ENCODE data around the gene CCDC82. TPM values are rescaled to one million over a fixed set of nuclear protein-coding genes. Genes with fewer than 3 reads are reported as not detected.

CCDC82 gene
- total RNA-seq, 2 experiments from 2014 or later, result 22.2 to 43.6 TPM

- H4K20me1 ChIP-seq (ENCODE audit: insufficient read depth, low read length), result no peaks in the 10 kb centered on the region
These were observed 47.4 kb downstream of the CCDC82 start for GRCh38 chr11:96342014-96342960.

GRCh38 chr11:96341211-96342013 lies 48.3 kb downstream of the CCDC82 start:
- no peak for TF ChIP-seq EZH2phosphoT487 (IDR thresholded peaks at IDR 0.05; ENCODE audit: borderline replicate concordance, low read depth, low read length)
- TF ChIP-seq CTCF (conservative IDR thresholded peaks at IDR 0.05; ENCODE audit: low read length), result peak; percentile 73
- Histone ChIP-seq H3K36me3 (ENCODE audit: insufficient read depth, low read length) (no peaks in the 10 kb centered on the region), H3K4me2 (ENCODE audit: low read length) (peak overlapping the region; percentile 77), H3K9me2 (ENCODE audit: insufficient read depth, low read length) (no peaks in the 10 kb centered on the region), H3K27ac (ENCODE audit: low read depth, low read length, poor library complexity, severe bottlenecking) (no peak overlapping the region), H3K4me3 (ENCODE audit: low read depth, low read length, poor library complexity, severe bottlenecking) (peak overlapping the region; percentile 68), H2AFZ (ENCODE audit: low read length) (peak overlapping the region; percentile 94), H4K20me1 (ENCODE audit: insufficient read depth, low read length) (no peaks in the 10 kb centered on the region), H3K4me1 (ENCODE audit: insufficient read depth, low read length, poor library complexity, severe bottlenecking) (peaks cover 39% of the 10 kb centered on the region), H3K79me2 (ENCODE audit: insufficient read depth, low read depth, low read length) (no peaks in the 10 kb centered on the region), H3K9me3 (ENCODE audit: low read length) (no peaks in the 10 kb centered on the region)
- POLR2A ChIA-PET, result interaction anchor here (0.6 to 1.3 kb wide), 4 partner anchors 10 to 1596 kb away, joined by 3 to 4 read pairs (median 4); no protein-coding TSS in a partner anchor
- intact Hi-C loops (cut with micrococcal nuclease; ENCODE audit: unreplicated experiment), result loop anchor here (2.0 kb wide), 3 partner anchors 49 to 157 kb away; partner anchors contain the start of gene JRKL
- CTCF ChIA-PET (ENCODE audit: unreplicated experiment), result interaction anchor here (0.6 to 0.7 kb wide), 2 partner anchors 10 to 1067 kb away, joined by 4 read pairs; no protein-coding TSS in a partner anchor
- no TSS peak for BruUV-seq (replicated peaks)
- peak; percentile 37 for DNase-seq (ENCODE audit: low spot score)

More at GRCh38 chr11:96342014-96342960, 47.4 kb downstream of the CCDC82 start:
- peak; percentile 10 for DNase-seq (ENCODE audit: low spot score)
- intact Hi-C loops (cut with micrococcal nuclease; ENCODE audit: unreplicated experiment), result loop anchor here (2.0 kb wide), 3 partner anchors 49 to 157 kb away; partner anchors contain the start of gene JRKL
- ChIA-PET POLR2A (interaction anchor here (0.6 to 1.9 kb wide), 16 partner anchors 9 to 1597 kb away, joined by 3 to 8 read pairs (median 3); partner anchors contain the start of genes CCDC82 and JRKL), CTCF (ENCODE audit: unreplicated experiment) (interaction anchor here (0.6 to 1.8 kb wide), 19 partner anchors 10 to 1068 kb away, joined by 3 to 21 read pairs (median 4); partner anchors contain the start of genes CCDC82 and JRKL)
- no peaks in the 10 kb centered on the region for H3K9me3 ChIP-seq (ENCODE audit: low read length)
- H3K4me2 ChIP-seq (ENCODE audit: low read length), result peak overlapping the region; percentile 77
- H3K4me1 ChIP-seq (ENCODE audit: insufficient read depth, low read length, poor library complexity, severe bottlenecking), result peaks cover 39% of the 10 kb centered on the region
- no TSS peak for BruUV-seq (replicated peaks)
- H3K79me2 ChIP-seq (ENCODE audit: insufficient read depth, low read depth, low read length), result no peaks in the 10 kb centered on the region
- H3K9me2 ChIP-seq (ENCODE audit: insufficient read depth, low read length), result no peaks in the 10 kb centered on the region
- no peaks in the 10 kb centered on the region for H3K36me3 ChIP-seq (ENCODE audit: insufficient read depth, low read length)
- peak overlapping the region; percentile 68 for H3K4me3 ChIP-seq (ENCODE audit: low read depth, low read length, poor library complexity, severe bottlenecking)
- no peak overlapping the region for H3K27ac ChIP-seq (ENCODE audit: low read depth, low read length, poor library complexity, severe bottlenecking)
- no peak for TF ChIP-seq EZH2phosphoT487 (IDR thresholded peaks at IDR 0.05; ENCODE audit: borderline replicate concordance, low read depth, low read length)
- no peak for TF ChIP-seq CTCF (conservative IDR thresholded peaks at IDR 0.05; ENCODE audit: low read length)
- H2AFZ ChIP-seq (ENCODE audit: low read length), result peak overlapping the region; percentile 94
